HG03175 (cell line): ENCODE measurements around the gene TMEM54.

ENCODE experiments used
- ATAC-seq: cut with Tn5 transposase; IDR thresholded peaks from one replicate; pipeline ENCODE4 v1.9.1; 2021; ENCODE audit warnings: mild to moderate bottlenecking, moderate library complexity; ENCODE audit not compliant: unreplicated experiment

The TMEM54 gene

DNA sequence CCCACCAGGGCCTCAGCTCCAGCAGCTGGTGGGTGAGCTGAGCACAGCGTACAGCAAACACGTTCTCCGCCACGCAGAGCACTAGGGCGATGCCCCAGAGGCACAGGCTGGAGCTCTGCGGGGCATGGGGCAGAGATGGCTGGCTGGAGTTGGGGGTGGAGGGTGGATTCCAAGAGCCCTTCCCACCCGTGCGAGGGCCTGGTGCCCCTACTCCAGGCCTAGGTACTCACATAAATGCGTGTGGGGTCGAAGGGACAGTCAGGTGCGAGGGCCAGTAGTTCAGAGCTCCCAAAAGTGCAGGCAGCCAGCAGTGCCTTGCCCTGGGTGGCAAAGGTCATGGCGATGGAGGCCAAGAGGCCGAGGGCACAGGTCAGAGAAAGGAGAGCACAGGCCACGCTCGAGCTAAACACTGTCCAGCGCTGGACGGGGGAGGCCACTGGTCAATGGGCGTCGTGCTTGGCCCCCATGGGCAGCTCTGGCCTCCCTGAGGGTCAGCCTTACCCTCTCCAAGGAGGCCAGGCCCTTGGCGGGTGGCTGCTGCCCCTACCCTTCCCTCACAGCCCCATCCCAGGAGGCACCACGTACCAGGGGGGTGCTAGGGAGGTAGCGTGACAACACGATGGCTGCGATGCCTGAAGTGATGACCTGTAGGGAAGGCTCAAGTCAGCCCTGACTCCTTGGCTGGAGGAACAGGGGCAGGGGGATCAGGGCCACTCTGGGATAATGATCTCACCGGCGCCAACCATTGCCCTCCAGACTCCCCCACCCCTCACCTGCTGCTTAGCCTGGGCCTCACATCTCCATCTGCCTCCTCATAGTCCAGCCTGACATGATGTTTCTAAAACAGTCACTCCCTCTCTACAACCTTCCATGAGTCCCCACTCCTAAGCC is 5.6 kb downstream of the TMEM54 start:
- ATAC-seq = no peak

DNA sequence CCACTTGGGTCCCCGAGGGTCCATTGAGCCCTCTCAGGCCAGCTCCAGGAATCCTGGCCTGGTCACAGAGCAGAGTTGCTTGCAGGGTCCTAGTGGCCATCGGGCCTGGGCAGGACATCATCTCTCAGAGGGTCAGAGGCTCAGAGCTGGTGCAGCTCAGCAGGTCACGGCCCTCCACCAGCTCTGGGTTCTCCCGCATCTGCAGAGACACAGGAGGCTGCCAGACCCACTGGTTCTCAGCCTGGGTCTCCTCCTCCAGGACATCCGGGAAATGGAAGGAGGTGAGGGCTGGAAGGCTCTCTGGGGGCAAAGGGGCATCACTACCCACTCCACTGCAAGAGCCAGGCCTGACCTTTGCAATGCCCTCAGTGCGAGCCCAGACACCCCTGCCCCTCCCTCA is 6.5 kb downstream of the TMEM54 start:
- no peak for ATAC-seq

DNA sequence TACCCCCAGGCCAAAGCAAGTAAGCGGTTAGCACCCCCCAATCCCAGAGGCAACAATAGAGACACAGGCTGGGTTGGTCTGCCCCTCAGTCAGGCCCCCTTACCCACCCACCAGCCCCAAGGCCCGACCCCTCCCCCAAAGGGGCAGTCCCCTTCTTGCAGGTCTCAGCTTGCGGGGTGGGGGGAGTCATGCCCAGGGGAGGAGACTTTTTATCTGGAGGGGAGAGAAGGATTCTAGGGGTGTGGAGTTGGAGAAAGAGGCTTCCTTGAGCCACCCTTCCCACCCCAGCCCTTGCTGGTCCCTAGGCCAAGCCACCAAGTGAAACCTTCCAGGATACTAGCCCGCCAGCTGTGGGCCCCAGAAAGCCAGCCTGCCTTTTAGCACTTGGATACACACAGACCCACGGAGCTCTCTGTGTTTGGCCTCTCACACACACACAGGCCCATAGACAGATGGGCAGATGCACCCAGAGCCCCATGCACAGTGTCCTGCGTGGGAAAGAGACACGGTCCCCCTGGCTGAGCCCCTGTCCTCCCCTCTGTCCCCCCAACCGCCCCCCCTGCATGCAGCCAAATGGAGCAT is 7.1 kb downstream of the TMEM54 start:
- no peak for ATAC-seq

DNA sequence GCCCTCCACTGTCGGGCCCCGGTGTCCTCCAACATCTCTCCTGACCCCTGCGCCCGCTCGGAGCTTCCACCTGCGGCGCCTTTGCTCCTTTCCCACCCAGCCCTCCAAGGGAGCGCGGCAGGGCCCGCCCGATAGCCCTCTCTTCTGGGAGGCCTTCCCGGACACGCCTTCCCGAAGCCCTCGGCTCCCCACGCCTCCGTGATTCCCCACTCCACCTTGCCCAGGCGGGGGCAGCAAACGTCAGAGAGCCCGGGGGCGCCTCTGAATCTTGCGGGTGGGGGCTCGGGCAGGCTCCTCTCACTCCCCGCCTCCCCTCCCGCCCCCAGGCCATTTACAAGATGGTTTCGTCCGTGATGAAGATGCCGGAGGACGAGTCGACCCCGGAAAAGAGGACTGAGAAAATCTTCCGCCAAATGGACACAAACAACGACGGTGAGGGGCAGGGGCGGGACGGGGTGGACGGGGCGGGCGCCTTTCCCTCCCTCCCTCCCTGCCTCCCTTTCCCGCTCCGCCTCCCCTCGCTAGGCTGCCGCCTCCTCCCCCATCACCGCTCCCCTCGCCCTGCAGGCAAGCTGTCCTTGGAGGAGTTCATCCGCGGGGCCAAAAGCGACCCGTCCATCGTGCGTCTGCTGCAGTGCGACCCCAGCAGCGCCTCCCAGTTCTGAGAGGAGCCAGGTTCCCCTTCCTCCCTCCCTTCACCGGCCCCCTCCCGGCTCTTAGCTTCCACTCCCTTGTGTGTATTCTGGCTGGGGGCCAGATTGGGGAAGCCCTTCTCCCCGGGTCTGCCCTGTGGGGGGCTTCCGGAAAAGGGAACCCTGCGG is 7.8 kb downstream of the TMEM54 start:
- no peak for ATAC-seq

DNA sequence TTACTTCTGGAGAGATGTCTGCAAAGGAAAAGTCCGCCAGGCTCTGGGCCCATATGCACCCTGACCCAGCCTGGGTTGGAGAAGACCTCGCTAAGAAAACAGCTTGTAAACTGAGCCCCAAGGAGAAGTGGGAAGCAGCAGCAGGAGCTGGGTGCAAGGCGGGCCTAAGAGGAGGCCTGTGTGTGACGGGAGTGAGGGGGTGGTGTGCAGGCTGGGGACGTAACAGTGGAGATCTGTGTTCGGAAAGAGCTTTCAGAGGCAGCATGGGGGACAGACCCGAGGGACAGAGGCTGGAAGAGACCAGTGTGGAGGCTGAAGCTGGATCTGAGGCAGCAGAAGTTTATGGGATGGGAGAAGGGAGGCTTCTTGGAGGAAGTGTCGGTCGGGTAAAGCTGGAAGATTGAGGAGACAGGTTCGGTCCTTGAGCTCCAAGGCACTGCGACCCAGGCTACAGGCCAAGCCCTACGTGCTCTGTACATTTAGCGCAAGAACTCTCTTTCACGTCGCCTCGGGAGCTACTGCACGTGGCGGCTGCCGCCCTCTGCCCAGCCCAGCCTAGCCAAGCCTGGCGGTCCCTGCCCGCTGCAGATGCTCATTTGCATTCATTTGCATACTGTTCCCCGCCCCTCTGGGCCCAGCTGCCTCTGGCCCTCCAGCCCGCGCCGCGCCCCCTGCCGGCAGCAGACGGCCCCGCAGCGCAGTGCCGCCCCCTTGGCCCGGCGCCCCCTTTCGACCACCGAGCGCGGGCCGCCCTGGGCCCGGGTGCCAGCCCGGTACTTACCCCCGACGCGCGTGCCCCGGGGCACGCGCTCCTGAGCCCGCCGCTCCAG is 8.6 kb downstream of the TMEM54 start:
- no peak for ATAC-seq

DNA sequence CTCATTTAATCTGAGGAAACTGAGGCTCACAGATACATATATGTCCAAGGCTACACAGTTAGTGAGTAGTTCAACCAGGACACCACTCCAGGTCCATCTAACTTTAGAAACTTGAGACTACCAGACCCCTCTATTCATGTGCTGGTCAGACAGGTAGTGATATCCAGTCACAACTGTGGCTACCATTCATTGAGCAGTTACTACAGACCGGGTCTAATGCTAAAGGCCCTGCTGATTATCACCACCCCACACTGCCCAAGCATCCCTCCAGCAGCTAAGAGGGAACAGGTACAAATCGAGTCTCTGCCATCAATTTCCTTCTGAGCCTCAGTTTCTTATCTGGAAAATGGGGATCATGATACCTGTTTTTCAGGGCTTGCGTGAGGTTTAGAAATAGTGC is 9.6 kb downstream of the TMEM54 start:
- no peak for ATAC-seq

DNA sequence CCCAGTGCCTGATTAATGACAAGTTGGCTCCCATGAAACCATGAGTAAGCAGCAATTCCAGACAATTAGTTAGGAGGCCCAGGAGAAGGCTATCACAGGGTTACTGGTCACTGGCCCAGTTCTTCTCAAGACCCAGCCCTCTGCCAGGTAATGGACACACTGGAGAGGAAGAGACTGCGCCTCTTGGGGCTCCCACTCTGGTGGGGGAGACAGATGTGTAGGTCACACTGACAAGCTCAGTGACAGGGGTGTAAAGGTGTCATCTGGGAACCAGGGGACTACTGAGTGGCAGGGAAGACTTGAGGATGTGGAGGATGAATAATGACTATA is 10.0 kb downstream of the TMEM54 start:
- no peak for ATAC-seq

DNA sequence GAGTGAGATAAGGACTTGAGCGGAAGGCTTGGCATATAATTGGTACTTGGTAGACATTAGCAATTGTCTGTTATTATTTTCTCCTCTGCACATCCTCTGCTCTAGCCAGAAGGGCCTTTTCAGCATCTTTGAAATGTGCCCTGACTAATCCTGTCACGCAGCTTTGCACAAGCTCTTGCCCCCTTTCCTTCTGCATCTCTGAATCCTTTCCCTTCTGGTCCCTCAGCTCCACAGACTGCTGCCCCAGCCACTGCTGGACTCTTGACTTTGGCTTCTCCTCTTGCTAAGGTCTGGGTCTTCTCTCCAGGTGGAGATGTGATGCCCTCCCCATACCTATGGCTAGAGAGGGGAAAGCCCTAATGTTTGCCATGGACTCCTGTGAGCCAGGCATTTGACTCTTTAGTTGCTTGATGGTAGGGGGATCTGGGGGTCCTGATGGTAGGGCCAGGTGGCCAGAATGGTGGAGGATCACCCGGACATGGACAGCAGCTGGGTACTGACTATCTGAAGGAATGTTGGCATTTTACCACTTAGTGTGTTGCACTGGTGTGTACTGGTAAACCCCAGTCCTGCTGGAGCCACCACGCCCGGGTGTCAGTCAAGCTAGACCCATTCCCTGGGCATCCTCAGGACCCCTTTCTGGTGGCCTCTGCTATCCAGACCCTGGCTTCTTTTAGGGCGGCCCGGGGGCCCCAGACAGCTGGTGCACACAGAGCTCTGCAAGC is 10.5 kb downstream of the TMEM54 start:
- ATAC-seq = no peak

DNA sequence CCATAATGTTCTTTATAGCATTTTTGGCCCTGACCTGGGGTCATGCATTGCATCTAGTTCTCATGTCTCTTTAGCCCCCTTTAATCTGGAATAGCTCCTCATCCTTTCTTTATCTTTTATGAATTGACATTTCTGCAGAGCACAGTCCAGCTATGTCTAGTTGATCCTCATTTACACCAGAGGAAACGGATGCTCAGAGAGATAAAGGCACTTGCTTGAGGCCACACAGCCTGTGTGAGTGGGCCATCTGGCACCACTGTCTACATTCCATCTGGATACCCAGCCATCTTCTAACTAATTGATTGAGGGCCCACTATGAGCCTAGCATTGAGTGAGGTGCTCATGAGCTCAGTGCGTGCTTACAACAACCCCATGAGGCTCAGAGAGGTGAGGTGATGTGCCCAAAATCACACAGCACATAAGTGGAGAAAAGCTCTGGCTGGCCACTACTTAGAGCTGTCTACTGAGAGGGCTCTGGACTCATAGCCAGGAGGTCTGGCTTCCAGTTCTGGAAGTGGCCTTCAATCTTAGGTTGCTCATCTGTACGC is 11.4 kb downstream of the TMEM54 start:
- no peak for ATAC-seq

DNA sequence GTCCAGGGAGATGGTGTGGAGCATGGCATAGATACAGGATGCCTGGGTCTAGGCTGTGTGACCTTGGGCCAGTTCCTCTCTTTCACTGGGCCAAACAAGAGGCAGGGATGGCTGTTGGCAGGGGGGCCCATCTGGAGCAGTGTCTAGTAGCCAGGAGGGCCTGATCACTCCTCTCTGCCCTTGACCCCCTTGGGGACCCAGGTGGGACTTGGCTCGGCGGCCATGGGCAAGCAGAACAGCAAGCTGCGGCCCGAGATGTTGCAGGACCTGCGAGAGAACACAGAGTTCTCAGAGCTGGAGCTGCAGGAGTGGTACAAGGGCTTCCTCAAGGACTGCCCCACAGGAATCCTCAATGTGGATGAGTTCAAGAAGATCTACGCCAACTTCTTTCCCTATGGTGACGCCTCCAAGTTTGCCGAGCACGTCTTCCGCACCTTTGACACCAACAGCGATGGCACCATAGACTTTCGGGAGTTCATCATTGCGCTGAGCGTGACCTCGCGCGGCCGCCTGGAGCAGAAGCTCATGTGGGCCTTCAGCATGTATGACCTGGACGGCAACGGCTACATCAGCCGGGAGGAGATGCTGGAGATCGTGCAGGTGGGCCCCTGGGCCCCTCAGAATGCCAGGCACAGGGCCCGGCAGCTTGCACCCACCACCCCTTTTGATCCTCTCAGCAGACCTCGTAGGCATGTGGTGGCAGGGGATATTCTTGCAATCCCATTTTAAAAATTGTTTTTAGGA is 12.3 kb downstream of the TMEM54 start:
- ATAC-seq = no peak

DNA sequence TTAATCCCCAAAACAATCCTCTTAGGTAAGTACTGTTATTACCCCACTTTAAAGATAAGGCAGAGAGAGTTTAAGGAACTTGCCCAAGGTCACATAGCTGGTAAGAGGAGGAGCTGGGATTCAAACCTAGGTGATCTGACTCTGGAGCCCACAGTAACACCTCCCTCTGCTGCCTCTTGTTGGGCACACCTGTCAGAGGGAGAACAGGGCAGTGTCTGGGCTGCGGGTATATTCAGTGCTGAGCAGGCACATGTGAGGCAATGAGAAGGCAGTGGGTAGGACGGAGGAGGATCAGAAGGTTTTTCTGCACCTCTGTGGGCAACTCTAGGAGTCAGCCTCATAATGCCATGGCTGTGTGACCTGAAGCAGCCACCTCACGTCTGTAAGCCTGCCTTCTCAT is 13.1 kb downstream of the TMEM54 start:
- no peak for ATAC-seq

DNA sequence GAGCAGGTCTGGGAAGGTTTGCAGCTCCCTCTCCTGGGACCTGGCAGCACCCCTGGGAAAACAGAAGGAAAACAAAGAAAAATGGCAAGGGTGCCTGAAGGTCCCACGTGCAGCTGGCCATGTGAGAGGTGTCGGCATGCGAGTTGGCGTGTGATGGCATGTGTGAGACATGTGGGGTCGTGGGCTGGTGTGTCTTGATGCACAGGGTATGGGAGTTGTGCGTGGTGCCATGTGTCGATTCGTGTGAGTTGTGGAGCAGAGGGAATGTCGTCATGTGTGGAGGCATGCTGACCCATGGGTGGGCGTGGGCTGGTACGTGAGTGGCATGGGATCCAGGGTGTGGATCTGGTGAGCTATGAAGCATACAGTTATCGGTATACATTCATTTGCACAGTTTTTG is 13.6 kb downstream of the TMEM54 start:
- ATAC-seq = no peak

DNA sequence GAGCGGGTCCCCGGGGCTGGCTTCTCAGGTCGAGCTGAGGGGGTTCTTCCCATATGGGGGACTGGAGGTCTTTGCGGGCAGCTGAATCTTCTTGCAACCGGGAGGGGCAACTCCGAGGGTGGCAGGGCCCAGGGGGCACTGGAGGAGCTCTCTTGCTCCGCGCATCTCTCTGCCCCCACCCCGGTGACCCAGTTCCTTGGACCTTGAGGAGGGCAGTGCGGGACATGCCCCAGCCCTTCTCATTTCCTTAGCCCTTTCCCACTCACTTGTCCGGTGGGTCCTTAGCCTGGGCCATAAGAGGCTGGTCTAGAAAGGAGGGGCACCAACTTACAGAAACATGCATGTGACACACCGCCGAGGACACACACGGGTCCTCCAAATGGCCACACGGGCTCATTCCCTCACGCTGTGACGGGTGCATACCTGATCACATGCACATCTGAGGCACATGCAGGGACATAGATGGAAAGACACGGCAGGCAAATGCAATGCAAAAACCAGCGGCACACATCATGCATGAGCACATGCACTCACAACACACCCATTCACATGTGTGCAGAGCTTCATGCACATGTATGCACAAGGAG is 14.3 kb downstream of the TMEM54 start:
- ATAC-seq = no peak

DNA sequence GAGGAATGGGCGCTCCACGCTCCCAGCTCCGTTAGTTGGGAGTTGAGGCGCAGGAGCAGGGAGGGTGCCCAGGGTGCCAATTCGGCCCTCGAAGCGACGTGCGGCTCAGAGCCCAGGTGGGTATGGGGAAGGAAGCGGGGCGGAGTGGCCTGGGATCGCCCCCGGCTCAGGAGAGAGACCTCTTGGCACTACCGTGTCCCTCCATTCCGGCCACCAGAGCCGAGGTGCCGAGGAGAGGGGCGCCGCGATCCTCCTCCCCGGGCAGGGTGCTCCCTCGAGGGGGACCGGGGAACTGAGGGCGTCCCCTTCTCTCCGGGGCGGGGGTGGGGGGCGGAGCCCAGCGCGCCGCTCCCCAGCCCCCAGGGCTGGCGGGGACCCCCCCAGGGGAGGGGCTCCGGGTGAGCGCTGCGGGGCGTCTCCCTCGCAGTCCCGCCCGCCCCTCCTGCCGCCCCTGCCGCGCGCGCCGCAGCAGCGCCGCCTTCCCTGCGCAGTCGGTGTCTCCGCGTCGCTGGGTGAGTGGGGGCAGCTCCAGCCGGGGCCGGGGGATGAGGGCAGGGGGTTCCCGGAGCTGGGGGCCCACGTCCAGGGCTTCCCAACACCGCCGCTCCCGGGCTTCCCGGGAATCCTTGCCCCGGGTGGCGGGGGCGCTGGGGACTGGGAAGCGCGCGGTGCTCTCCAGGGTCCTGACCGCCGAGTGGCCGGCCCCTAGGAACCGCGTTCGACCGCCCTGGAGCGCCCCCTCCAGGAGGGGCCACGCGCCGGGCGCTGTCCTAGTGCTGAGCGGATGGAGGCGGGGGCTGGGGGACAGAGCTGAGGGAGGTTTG is 15.0 kb downstream of the TMEM54 start, which contains the start of gene HPCA:
TSS of gene HPCA (plus strand) at position 488 of the 824 bp plus-strand sequence. CDS start 2,408 bp downstream, outside the sequence.
- ATAC-seq = no peak

DNA sequence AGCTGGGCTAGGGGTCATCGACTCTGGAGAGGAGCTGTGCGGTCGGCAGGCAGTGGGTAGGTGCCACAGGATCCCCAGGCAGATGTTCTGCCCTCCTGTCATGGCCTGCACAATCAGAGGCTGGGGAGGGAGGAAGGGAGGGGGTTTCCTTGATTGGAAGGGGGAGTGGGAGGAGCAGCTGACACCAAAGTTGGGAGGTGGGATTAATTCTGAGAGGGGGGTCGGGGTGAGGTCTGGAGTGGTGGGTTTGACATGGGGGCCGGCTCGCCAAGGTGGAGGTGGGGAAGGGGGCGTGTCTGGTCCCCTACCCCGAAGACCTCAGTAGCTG is 15.5 kb downstream of the TMEM54 start:
- ATAC-seq = no peak

DNA sequence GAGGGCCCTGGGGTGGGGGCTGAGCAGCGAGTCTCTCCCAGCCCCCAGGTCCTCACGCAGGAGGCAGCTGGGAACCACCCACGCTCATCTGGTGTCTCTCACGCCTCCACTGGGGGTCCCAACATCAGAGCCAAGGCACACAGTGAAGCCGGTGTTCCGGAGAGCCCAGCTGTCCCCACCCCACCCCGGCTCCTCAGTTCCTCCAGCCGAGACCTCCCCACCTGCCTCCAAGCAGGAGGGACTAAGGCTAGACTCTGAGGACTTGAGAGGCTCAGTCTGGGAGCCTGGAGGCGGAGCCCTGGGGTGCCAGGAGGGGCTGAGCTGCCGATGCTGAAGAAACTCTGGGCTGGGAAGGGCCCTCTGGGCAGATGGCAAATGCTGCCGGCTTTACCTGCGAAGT is 16.5 kb downstream of the TMEM54 start:
- no peak for ATAC-seq

DNA sequence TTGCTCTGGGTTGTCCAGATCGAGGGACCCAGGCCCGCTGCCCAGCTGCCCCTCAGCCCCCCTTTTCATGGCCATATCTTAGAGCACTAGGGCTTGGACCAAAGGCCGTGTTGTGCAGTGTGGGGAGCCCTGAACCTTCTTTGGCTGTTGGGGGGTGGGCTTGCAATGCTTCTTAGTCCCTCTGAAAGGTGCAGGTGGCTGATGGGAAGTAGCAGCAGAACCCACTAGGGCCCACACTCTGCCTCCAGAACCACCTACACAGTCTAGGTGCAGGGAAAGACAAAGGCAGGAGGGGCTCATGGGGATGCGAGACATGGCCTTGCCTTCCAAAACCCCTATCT is 17.2 kb downstream of the TMEM54 start:
- ATAC-seq = no peak

DNA sequence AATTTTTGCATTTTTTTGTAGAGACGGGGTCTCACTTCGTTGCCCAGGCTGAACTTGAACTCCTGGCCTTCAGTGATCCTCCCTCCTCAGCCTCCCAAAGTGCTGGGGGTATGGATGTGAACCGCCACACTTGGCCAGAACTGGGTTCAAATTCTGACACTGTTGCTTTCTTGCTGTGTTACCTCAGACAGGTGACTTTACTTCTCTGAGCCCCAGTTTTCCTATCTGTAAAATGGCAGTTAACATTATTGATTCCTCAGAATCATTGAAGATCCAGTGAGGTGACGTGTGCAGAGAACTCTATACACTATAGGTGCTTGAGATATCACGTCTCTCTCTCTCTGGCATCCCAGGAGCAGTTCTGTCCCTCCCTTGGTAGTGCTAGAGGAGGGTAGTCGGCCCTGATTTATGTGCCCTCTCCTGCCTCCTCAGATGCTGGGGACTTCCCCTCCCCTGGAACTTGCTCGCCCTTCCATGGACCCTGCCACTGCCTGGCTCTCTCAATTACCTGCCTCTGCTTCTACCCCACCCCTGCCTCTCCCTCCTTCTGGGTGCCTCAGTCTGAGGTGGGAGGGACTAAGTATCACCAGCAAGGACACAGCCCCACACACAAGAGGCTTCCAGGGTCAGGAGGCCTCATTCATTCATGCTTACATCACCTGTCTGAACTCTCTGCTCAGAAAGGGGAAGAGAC is 17.7 kb downstream of the TMEM54 start:
- ATAC-seq = no peak
